ENCODE data around the gene PHLDA3.

The PHLDA3 gene

GRCh38 chr1:201468844-201469644, at the start of gene PHLDA3:
Gene PHLDA3, minus strand, starts transcription at chr1:201469188. Its CDS starts 402 bp downstream, at chr1:201468786.
- DNase-seq = peak; percentile 69

GRCh38 chr1:201518071-201518470, 49.1 kb upstream of the PHLDA3 start:
- DNase-seq = no peak

DNA sequence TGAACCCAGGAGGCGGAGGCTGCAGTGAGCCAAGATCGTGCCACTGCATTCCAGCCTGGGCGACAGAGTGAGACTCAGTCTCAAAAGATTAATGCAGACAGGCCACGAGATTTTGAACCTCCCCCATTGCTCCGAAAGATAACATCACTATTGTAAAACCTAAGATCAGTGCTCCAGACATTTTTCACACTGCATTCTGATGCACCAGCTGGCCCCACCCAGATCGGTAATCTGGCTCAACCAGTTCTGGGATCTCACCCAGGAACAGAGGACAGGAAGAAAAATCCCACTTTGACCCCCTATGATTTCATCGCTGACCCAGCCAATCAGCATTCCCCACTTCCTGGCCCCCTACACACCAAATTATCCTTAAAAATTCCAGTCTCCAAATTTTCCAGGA, 48.6 kb upstream of the PHLDA3 start:
- no peak for DNase-seq

- DNase-seq = no peak
Measured at GRCh38 chr1:201516511-201517127, 47.6 kb upstream of the PHLDA3 start.

- no peak for DNase-seq
Measured at GRCh38 chr1:201515895-201516294, 46.9 kb upstream of the PHLDA3 start.

GRCh38 chr1:201515062-201515750, 46.2 kb upstream of the PHLDA3 start:
- DNase-seq = no peak

GRCh38 chr1:201514466-201514865, 45.5 kb upstream of the PHLDA3 start:
- DNase-seq = no peak

- no peak for DNase-seq
Measured at GRCh38 chr1:201513498-201514243, 44.7 kb upstream of the PHLDA3 start.

DNA sequence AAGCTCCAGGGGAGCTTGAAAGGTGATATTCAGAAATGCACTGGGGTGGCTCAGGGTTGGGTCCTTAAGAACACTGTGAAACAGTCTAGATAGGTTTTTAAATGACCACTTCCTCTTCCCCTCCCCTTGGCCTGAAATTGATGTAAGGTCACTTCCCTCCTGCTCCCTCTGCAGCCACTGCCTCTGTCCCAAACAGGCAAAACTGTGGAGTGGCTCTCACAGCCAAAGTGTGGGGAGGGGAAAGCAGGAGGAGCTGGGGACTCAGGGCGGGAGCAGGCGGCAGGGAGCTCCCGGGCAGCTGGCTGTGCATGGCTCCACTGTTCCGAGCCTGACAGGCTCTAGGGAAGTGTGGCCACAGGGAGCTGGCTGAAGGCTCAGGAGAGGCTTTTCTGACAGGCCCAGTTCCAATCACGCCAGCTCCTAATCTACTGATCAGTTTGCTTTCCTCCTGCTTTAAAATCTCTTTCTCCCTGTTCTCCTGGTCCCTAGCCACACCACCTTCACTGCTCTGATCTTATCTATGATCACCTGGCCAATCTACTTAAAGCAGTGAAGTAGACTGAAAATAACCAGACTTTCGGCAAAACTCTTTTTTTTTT, 43.1 kb upstream of the PHLDA3 start:
- no peak for DNase-seq

DNA sequence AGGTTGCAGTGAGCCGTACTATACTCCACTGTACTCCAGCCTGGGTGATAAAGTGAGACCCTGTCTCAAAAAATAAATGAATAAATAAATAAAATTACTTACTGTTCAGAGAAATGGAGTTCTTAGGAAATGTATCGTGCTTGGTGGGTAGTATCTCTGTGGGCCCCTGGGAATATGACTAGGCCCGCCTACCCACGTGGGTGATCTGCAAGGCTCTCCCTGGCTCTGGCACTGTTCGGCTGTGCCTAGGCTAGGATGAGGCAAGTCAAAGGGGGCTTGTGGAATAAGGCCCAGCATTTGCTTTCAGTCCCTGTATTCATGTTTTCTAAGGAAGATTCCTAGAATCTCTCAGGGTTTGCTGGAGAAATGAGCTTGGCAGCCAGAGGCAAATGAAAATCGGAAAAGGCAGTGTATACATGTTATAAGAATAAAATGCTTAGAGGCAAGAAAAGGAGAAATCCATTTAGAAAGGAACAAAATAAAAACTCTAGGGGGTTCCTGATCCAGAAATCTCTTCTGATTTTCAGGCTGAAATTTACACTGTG, 42.5 kb upstream of the PHLDA3 start:
- DNase-seq = no peak

DNA sequence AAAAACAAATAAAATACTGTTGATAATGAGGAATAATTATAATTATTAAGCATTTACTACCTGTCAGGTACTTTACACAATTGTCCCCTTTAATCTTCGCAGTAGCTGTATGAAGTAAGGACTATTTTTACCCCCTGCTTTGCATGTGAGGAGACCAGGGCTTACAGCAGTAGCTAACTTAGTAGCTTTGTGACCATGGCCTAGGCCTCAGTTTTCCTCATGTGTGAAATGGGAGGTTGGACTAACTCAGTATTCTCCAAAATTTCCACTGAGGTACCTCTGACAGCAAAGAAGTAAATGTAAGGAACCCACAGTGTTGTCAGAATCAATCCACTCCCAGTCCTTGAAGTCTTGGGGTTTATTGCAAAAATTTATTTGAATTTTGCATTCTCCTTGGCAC, 41.7 kb upstream of the PHLDA3 start:
- DNase-seq = no peak

GRCh38 chr1:201509601-201510374, 40.8 kb upstream of the PHLDA3 start:
- DNase-seq = no peak

DNA sequence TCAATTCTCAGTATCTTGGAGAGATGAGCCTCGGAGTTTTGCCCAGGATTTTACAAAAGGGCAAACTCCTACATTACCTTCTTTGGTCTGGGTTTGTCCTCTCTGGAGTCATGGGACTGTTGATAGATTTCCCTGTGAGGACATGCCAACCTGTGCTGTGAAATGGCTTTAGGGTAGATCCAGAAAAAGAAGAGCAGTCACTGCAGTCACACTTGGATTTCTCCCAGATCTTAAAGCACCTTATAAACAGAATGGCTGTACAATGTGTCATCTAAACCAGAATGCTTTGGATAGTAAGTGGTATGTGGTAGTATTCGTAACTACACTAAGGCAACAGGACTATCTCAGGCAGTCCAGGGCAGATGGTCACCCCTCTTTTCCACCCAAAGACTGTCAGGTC, 39.8 kb upstream of the PHLDA3 start:
- no peak for DNase-seq

DNA sequence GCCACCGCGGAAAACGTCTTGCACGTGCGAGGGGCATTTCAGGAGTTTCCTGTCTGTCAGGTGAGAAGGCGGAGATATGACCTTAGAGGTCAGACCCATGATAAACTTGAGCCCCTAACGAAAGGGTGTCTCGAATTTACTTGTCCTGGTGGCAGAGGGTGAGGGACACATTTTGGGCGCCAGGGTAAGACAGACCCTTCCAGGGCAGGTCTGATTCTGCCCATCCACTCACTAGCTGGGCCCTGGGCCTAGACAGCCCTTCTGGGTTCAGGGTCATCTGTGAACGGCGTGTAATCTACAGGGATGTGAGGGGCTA, 38.3 kb upstream of the PHLDA3 start:
- no peak for DNase-seq

- no peak for DNase-seq
Measured at GRCh38 chr1:201506557-201507359, 37.8 kb upstream of the PHLDA3 start, which contains the start of gene CSRP1. Gene CSRP1, minus strand, starts transcription at chr1:201507123. Its CDS starts 10,820 bp downstream, at chr1:201496303.

DNA sequence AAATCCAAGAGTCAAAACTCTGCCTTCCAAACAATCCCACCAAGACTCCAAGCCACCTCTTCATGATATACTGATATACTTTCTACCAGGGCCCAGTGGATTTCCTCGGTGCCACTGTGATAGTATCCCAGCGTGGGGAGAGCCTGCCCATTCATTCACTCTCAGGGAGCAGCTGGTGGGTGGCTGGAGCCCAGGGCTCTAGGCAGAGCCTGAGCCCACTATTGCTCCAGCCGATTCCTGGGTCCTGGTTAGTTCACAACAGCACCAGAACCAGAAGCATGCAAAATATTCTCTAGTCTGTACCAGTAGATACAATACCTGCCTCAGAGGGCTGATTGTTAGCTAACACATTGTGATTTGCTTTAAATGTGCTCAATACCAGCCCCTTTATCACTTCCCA, 37.1 kb upstream of the PHLDA3 start:
- DNase-seq = no peak

GRCh38 chr1:201505503-201505890, 36.5 kb upstream of the PHLDA3 start:
- DNase-seq = no peak

DNA sequence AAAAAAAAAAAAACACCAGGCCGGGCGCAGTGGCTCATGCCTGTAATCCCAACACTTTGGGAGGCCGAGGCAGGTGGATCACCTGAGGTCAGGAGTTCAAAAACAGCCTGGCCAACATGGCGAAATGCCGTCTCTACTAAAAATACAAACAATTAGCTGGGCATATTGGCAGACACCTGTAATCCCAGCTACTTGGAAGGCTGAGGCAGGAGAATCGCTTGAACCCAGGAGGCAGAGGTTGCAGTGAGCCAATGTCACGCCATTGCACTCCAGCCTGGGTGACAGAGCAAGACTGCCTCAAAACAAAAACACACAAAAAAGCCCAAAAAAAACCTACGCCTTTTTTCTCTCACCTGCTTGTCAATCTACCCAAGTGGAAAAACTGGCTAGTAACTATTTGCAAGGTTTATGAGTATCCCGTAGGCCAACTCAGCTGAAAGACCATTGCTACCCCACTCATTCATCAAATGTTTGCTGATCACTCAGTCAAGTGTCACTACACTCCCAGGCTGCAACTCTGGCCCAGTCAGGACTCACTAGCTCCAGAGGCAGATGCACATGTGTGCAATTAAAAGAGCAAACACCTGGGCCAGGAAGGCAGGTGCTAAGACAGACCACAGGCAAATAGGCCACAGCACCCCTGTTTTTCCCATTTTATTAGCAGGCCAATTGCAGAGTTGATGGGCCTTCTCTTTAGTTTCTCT, 36.0 kb upstream of the PHLDA3 start:
- DNase-seq = no peak

DNA sequence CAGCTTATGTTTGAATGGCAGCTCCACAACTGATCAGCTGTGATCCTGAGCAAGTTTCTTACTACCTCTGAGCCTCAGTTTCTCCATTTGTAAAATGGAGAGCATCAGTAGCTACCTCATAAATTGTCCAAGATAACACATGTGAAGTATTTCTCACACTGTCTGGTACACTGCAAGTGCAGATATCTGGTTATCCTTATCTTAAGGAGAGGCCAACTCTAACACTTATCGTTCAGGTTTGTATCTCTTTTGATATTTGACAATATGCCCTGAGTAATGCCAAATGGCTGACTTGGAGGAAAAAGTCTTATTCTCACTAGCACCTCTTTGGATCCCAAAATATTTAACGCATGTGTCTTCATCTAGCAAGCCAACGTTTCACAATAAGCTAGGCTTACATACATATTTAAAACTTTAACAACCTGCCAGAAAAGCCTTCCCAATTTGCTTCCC, 35.2 kb upstream of the PHLDA3 start:
- DNase-seq = no peak

Data from NCI-H1436 treated with DMSO at 0.1 percent for 48 hours (cell line).